ENCODE data around the gene FKBP1A. TPM values are rescaled to one million over a fixed set of nuclear protein-coding genes. Genes with fewer than 3 reads are reported as not detected.

Gene FKBP1A
- total and polyA plus RNA-seq, 3 donors from 2014 or later = 90.9 to 182 (median 122) TPM

DNA sequence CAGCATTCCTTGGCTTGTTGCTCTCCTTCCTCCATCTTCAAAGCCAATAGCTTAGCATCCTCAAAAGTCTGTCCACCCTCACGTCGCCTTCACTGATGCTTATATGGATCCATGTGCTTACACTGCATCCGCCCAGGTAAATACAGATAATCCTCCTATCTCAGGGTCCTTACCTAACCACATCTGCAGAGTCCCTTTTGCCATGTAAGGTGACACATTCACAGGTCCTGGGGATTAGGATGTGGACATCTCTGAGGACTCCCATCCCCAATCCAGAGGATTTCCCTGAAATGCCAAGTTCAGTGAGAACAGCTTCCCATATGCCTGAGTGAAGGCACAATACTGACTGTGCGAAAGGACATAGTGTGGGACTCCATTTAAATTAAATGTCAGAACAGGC lies 25.4 kb downstream of the FKBP1A start:
- H3K4me3 ChIP-seq = no peak overlapping the region
- DNase-seq = no peak
- 97 to 98% methylated on average over 4 of the region's 4 CpGs for WGBS, 2 donors
- no peaks in the 10 kb centered on the region for H3K4me1 ChIP-seq
- no peak overlapping the region for H3K27ac ChIP-seq
- intact Hi-C loops (cut with DNase I; ENCODE audit: low total_unique reads) = no loop called here
- no peak for TF ChIP-seq POLR2A (IDR thresholded peaks at IDR 0.05)
- TF ChIP-seq, protein P1, sequence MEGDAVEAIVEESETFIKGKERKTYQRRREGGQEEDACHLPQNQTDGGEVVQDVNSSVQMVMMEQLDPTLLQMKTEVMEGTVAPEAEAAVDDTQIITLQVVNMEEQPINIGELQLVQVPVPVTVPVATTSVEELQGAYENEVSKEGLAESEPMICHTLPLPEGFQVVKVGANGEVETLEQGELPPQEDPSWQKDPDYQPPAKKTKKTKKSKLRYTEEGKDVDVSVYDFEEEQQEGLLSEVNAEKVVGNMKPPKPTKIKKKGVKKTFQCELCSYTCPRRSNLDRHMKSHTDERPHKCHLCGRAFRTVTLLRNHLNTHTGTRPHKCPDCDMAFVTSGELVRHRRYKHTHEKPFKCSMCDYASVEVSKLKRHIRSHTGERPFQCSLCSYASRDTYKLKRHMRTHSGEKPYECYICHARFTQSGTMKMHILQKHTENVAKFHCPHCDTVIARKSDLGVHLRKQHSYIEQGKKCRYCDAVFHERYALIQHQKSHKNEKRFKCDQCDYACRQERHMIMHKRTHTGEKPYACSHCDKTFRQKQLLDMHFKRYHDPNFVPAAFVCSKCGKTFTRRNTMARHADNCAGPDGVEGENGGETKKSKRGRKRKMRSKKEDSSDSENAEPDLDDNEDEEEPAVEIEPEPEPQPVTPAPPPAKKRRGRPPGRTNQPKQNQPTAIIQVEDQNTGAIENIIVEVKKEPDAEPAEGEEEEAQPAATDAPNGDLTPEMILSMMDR (IDR thresholded peaks at IDR 0.05) = no peak
- no peaks in the 10 kb centered on the region for H3K36me3 ChIP-seq (ENCODE audit: low read depth, missing control alignments)
- H3K27me3 ChIP-seq = no peaks in the 10 kb centered on the region
- H3K9me3 ChIP-seq = no peaks in the 10 kb centered on the region

DNA sequence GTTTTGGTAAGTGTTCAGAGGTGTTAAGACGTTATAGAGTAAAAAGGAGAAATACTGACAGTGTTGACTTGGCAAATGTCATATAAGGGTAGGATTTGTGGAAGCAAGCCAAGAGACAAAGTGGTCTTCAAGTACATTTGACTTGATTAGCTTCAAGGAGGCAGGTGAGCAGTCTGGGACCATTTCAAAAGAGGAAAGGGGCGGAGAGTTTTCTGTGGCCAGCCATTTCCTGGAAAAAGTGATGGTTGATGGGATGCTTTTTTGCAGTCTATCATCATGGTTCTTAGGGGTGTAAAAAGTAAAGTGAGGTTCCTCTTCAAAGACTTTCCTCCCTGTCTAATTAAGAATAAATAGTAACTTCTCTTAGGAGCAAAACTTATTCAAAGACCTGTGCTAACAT lies 28.7 kb downstream of the FKBP1A start:
- intact Hi-C loops (cut with DNase I; ENCODE audit: low total_unique reads) = no loop called here
- H3K9me3 ChIP-seq = no peaks in the 10 kb centered on the region
- no peaks in the 10 kb centered on the region for H3K4me1 ChIP-seq
- WGBS, 2 donors = 61 to 83% methylated on average over 2 of the region's 2 CpGs
- no peak overlapping the region for H3K4me3 ChIP-seq
- no peak for TF ChIP-seq POLR2A (IDR thresholded peaks at IDR 0.05)
- TF ChIP-seq, protein P1 (IDR thresholded peaks at IDR 0.05) = no peak
- no peak overlapping the region for H3K27ac ChIP-seq
- H3K36me3 ChIP-seq (ENCODE audit: low read depth, missing control alignments) = no peaks in the 10 kb centered on the region
- DNase-seq = no peak
- no peaks in the 10 kb centered on the region for H3K27me3 ChIP-seq

DNA sequence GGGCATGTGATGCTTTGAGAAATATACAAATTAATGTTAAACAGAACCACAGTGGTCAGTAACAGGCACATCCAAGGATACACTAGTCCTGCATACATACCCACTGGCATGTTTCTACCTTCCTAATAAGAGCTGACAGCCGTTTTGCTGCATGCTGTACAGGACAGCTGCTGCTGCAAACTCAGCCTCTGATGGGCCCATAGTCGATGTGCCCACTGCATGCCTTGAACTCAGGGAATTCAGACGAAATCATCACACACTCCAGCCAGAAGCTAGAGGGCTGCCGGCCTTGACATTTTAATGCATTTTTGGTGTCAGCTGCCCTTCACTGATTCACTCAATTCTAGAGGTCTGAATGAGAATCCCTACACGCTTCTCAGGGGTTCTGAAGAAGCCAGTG lies 29.3 kb downstream of the FKBP1A start:
- H3K36me3 ChIP-seq (ENCODE audit: low read depth, missing control alignments) = no peaks in the 10 kb centered on the region
- TF ChIP-seq, protein P1 (IDR thresholded peaks at IDR 0.05) = no peak
- no peak for TF ChIP-seq POLR2A (IDR thresholded peaks at IDR 0.05)
- no peak for DNase-seq
- 76 to 88% methylated on average over 4 to 5 of the region's 5 CpGs for WGBS, 2 donors
- H3K9me3 ChIP-seq = no peaks in the 10 kb centered on the region
- no peak overlapping the region for H3K4me3 ChIP-seq
- no peaks in the 10 kb centered on the region for H3K4me1 ChIP-seq
- H3K27me3 ChIP-seq = no peaks in the 10 kb centered on the region
- H3K27ac ChIP-seq = no peak overlapping the region
- intact Hi-C loops (cut with DNase I; ENCODE audit: low total_unique reads) = no loop called here

DNA sequence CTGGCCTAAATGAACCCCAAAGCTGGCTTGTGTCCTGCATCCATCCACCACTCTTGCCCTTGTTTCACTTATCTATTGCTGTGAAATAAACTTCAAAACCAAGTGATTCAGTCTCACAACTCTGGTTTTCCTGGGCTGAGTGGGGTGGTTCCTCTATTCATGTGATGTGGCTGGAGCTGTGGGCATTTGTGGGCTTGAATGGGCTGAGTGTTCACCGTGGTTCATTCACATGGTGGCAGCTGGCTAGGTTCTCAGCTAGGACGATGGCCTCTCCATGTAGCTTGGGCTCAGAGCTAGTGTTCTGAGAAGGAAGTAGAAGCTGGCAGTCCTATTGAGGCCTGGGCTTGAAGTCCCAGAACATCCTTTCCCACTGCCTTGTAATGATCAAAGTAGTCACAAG lies 30.4 kb downstream of the FKBP1A start:
- TF ChIP-seq POLR2A (IDR thresholded peaks at IDR 0.05) = no peak
- TF ChIP-seq, protein P1 (IDR thresholded peaks at IDR 0.05) = no peak
- Histone ChIP-seq H3K36me3 (ENCODE audit: low read depth, missing control alignments) (no peaks in the 10 kb centered on the region), H3K4me1 (no peaks in the 10 kb centered on the region), H3K27me3 (no peaks in the 10 kb centered on the region), H3K4me3 (no peak overlapping the region), H3K27ac (no peak overlapping the region), H3K9me3 (no peaks in the 10 kb centered on the region)
- intact Hi-C loops (cut with DNase I; ENCODE audit: low total_unique reads) = no loop called here
- no peak for DNase-seq
- WGBS, 2 donors = 86 to 92% methylated on average over 1 to 2 of the region's 2 CpGs

DNA sequence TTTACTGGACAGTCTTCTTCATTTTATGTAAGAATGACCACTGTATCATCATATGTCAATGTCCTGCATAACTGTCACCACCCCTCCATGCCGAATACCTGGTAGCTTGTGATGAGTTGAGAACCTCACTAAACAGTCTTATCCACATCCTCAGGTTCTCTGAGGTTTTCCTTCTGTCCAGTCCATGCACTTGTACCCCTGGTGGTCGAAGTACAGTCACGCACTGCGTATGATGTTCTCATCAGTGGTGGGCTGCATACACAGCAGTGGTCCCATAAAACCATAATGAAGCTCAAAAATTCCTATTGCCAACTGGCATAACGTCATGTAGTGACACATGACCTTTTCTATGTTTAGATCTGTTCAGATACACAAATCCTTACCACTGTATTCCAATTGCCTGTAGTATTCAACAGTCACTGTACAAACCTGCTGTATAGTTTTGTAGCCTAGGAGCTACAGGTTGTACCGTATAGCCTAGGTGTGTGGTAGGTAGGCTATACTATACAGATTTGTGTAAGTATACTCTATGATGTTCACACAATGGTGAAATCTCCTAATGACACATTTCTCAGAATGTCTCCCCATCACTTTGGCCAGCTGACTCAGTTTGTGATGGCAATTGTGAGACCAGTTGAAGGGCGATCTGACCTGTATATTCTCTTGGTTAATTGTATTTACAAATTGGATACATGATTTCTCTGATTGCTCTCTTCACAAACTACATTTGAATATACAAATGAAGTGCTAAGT lies 32.6 kb downstream of the FKBP1A start:
- no peaks in the 10 kb centered on the region for H3K4me1 ChIP-seq
- TF ChIP-seq, protein P1 (IDR thresholded peaks at IDR 0.05) = no peak
- TF ChIP-seq POLR2A (IDR thresholded peaks at IDR 0.05) = no peak
- intact Hi-C loops (cut with DNase I; ENCODE audit: low total_unique reads) = no loop called here
- no peaks in the 10 kb centered on the region for H3K27me3 ChIP-seq
- H3K36me3 ChIP-seq (ENCODE audit: low read depth, missing control alignments) = no peaks in the 10 kb centered on the region
- H3K27ac ChIP-seq = no peak overlapping the region
- 75 to 92% methylated on average over 7 of the region's 7 CpGs for WGBS, 2 donors
- H3K4me3 ChIP-seq = no peak overlapping the region
- H3K9me3 ChIP-seq = no peaks in the 10 kb centered on the region
- DNase-seq = no peak

Measured in testis (tissue), 3 donors.